HepG2 (cell line): ENCODE results near the gene NPHP1. TPM values are rescaled to one million over a fixed set of nuclear protein-coding genes. Genes with fewer than 3 reads are reported as not detected.

Source experiments
- ATAC-seq: fragments of 200-7000 bp; cut with Tn5 transposase; 3 replicates; pipeline ENCODE4 v1.9.1; 2020; ENCODE audit warnings: mild to moderate bottlenecking, moderate library complexity
- BruUV-seq: library from RNA; stranded (reverse); fragments of 400-500 nt; replicated peaks from 2 replicates; lab custom pipeline; 2021; lab: Mats Ljungman, UMichigan
- CTCF ChIA-PET: fragments of 300-600 bp; formaldehyde crosslinking; extraction: SDS; loops from one replicate; lab custom pipeline; 2021; ENCODE audit warnings: low total read pairs, inconsistent platforms, low intra/inter-chr PET ratio; lab: Yijun Ruan, JAX
- POLR2A ChIA-PET: fragments of 350-600 bp; sonication (Branson Sonifier 250); formaldehyde crosslinking; loops from one replicate; lab custom pipeline; 2020; ENCODE audit warnings: antibody characterized with exemption, inconsistent platforms; lab: Yijun Ruan, JAX
- DNase-seq: peaks from one replicate; pipeline ENCODE4 v3.0.0-alpha.2; 2015; ENCODE audit warnings: low spot score
- FAIRE-seq: peaks from 3 replicates; lab custom pipeline; 2011; peaks lifted over from hg19 to GRCh38; lab: Jason Lieb, UNC
- H2AFZ ChIP-seq: one replicate; pipeline ENCODE4 v1.6.1; 2011; ENCODE audit warnings: low read length, inconsistent platforms
- H3K27ac ChIP-seq: fragments of 300-600 bp; 3 replicates; pipeline ENCODE4 v1.8.0; 2011; ENCODE audit warnings: mixed run types, mild to moderate bottlenecking, mixed read lengths, low read length, inconsistent platforms; ENCODE audit not compliant: insufficient read depth; ENCODE audit errors: extremely low read length
- H3K27me3 ChIP-seq, 2 experiments: fragments of 200-600 bp in 1 of 2; 2 replicates in 1 of 2; 3 replicates in 1 of 2; pipeline versions ENCODE4 v1.6.0 to v1.8.0; 2011; ENCODE audit warnings: low read length in 2 of 2, mild to moderate bottlenecking in 2 of 2, moderate library complexity in 2 of 2, inconsistent platforms in 1 of 2; ENCODE audit not compliant: insufficient read depth in 2 of 2, control insufficient read depth in 1 of 2
- H3K36me3 ChIP-seq, 2 experiments: fragments of 200-600 bp in 1 of 2; replicated peaks in 1 of 2; 2 replicates in 1 of 2; 3 replicates in 1 of 2; pipeline versions ENCODE4 v1.5.1 to v1.8.0; 2011; ENCODE audit warnings: low read length in 2 of 2, inconsistent platforms in 1 of 2; ENCODE audit not compliant: insufficient read depth in 2 of 2, control insufficient read depth in 1 of 2
- H3K4me1 ChIP-seq: 2 replicates; pipeline ENCODE4 v1.5.1; 2012; ENCODE audit warnings: low read length, inconsistent platforms; ENCODE audit not compliant: insufficient read depth
- H3K4me2 ChIP-seq: 2 replicates; pipeline ENCODE4 v1.6.0; 2011; ENCODE audit warnings: low read depth, low read length, inconsistent platforms
- H3K4me3 ChIP-seq, 3 experiments: fragments of 200-600 bp in 1 of 3; sonication (generic), shearing (Covaris generic) in 1 of 3; replicated peaks in 1 of 3; 2 replicates each; pipeline ENCODE4 v1.5.1; 2011 to 2016; ENCODE audit warnings: low read length in 3 of 3, inconsistent platforms in 2 of 3, low read depth in 2 of 3, mild to moderate bottlenecking in 2 of 3, control low read depth in 1 of 3, mixed read lengths in 1 of 3; ENCODE audit not compliant: insufficient read depth in 1 of 3
- H3K79me2 ChIP-seq: one replicate; pipeline ENCODE4 v1.6.1; 2011; ENCODE audit warnings: low read length, inconsistent platforms; ENCODE audit not compliant: insufficient read depth
- H3K9ac ChIP-seq: 2 replicates; pipeline ENCODE4 v1.6.0; 2011; ENCODE audit warnings: mild to moderate bottlenecking, low read depth, low read length, inconsistent platforms; ENCODE audit not compliant: insufficient read depth
- H3K9me3 ChIP-seq: 2 replicates; pipeline ENCODE4 v1.5.1; 2012; ENCODE audit warnings: mild to moderate bottlenecking, low read length
- H4K20me1 ChIP-seq: 2 replicates; pipeline ENCODE4 v1.6.0; 2011; ENCODE audit warnings: inconsistent platforms, mild to moderate bottlenecking, low read length, moderate library complexity; ENCODE audit not compliant: insufficient read depth
- MAFF ChIP-seq: IDR thresholded peaks from 2 replicates; pipeline ENCODE4 v1.6.1; 2011; ENCODE audit warnings: low read depth, low read length, improper control_type of control experiment
- MAFK ChIP-seq, 2 experiments: IDR thresholded peaks in 1 of 2; conservative IDR thresholded peaks in 1 of 2; 2 replicates each; pipeline ENCODE4 v1.6.1; 2011; ENCODE audit warnings: improper control_type of control experiment in 2 of 2, low read length in 2 of 2
- PITX1 ChIP-seq: sonication (generic); formaldehyde crosslinking; IDR thresholded peaks from 2 replicates; pipeline ENCODE4 v1.5.1; 2020; ENCODE audit warnings: mild to moderate bottlenecking, missing genetic modification reagents
- RFX3 ChIP-seq: IDR thresholded peaks from 2 replicates; pipeline ENCODE4 v1.6.1; 2016; ENCODE audit warnings: missing biosample characterization, missing genetic modification reagents
- ZKSCAN1 ChIP-seq: fragments of 150-350 bp; IDR thresholded peaks from 2 replicates; pipeline ENCODE4 v1.6.1; 2014; ENCODE audit warnings: low read length
- ZNF33B ChIP-seq: sonication (generic); formaldehyde crosslinking; IDR thresholded peaks from 2 replicates; pipeline ENCODE4 v1.5.1; 2020; ENCODE audit warnings: mild to moderate bottlenecking, missing genetic modification reagents
- ZNF781 ChIP-seq: sonication (generic); formaldehyde crosslinking; IDR thresholded peaks from 2 replicates; pipeline ENCODE4 v1.5.1; 2020; ENCODE audit warnings: borderline replicate concordance, mild to moderate bottlenecking, missing genetic modification reagents; ENCODE audit errors: not compliant biosample characterization
- ZNF878 ChIP-seq: sonication (generic); formaldehyde crosslinking; IDR thresholded peaks from 2 replicates; pipeline ENCODE4 v1.8.1; 2023; ENCODE audit warnings: mild to moderate bottlenecking, missing genetic modification reagents, moderate library complexity
- WGBS: methylation state at CpG from one replicate; pipeline ENCODE4 v1.1.6; 2017; ENCODE audit warnings: low lambda C conversion rate; 5-methylcytosine and 5-hydroxymethylcytosine counted together
- in situ Hi-C: cut with HindIII; loops from 2 replicates; pipeline ENCODE4 v1.10.0; 2017; ENCODE audit warnings: low pct_unique_long_range_greater_than_20kb; ENCODE audit not compliant: extremely low pct_ligation_motif_present
- intact Hi-C: fragments of 100-400 bp; cut with micrococcal nuclease; formaldehyde crosslinking; loops from one replicate; pipeline ENCODE4 v1.10.0; 2022; ENCODE audit not compliant: unreplicated experiment
- polyA plus RNA-seq, 8 experiments: library from polyadenylated mRNA; depleted of rRNA in 3 of 8; stranded (reverse) in 7 of 8; unstranded in 1 of 8; fragments of >200 nt; fragmentation: Illumina TruSeq in 4 of 8; extraction: Trizol in 4 of 8; gene quantifications; 2 replicates each; pipeline versions ENCODE4 v1.2.1 to v1.2.3, GENCODE V29; 2011 to 2016; ENCODE audit warnings: low read depth in 4 of 8, missing spikeins in 1 of 8, mixed read lengths in 1 of 8; ENCODE audit not compliant: insufficient read depth in 1 of 8
- total RNA-seq, 5 experiments: library from RNA; depleted of rRNA; stranded (reverse); fragments of >200 nt; fragmentation: Illumina TruSeq; extraction: Trizol; gene quantifications; 2 replicates each; pipeline ENCODE4 v1.2.3, GENCODE V29; 2016; ENCODE audit warnings: low read depth in 1 of 5

The NPHP1 gene
- total and polyA plus RNA-seq, 2 of the 13 experiments (the other 11 are each of a cell fraction or from before 2014, with no cell fraction given), result 2.7 to 4.8 TPM

DNA sequence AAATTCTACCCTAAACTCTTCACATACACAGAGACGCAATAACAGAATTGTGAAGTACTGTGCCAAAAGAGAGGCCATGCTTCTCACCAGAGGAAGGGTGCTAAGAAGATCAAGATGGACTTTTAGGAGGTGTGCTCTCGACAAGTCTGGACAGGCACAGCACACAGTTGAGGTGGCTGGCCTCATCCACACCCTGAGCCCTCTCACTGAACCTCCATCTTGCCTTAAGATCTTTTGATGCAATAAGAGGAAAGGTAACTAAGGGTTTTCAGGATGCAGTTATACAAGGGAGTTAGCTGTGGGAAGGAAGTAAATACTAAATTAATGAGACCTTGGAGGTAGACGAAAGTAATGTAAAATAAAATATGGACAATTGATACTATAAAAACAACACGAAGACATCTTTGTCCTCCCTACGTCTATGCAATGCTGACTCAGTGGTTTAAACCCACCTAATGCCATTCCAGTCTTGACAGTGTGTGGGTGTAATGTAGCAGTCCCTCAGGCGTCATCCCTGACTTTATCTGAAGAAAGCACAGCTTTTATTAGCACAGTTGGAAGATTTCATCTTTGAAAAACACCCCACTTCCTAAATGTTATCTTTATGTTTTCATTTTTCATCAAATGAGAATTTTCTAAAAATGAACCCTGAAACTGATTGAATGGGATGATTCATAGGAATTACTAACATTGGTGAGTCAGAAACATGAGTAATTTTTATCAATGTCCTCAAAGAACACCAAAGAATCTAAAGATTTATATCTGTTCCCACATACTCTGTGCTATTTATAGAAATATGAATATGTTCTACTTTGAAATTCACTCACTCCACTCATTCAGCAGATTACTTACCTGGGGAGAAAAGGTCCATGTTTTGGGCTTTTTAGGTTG is 55.2 kb downstream of the NPHP1 start:
- H3K4me3 ChIP-seq, result no peak overlapping the region
- H3K9me3 ChIP-seq, result peaks cover 12% of the 10 kb centered on the region
- DNase-seq, result no peak
- in situ Hi-C loops (no loop called here), intact Hi-C loops (loop anchor here (5.0 kb wide), 1 partner anchor 632 kb away; no protein-coding TSS in a partner anchor)
- H3K9ac ChIP-seq, result no peak overlapping the region
- H3K27me3 ChIP-seq, result no peaks in the 10 kb centered on the region; a peak in 1 of 5 replicates
- no peak for TF ChIP-seq PITX1 (CRISPR knock-in tag)
- TF ChIP-seq ZNF781 (CRISPR knock-in tag), result no peak
- TF ChIP-seq ZNF878 (CRISPR knock-in tag), result no peak
- TF ChIP-seq ZKSCAN1, result no peak
- no peak for TF ChIP-seq RFX3 (CRISPR knock-in tag)
- no peak for TF ChIP-seq ZNF33B (CRISPR knock-in tag)
- peak; percentile 64 to 82 for TF ChIP-seq MAFK (conservative IDR thresholded peaks at IDR 0.05 in 1 of 2, IDR thresholded peaks at IDR 0.05 in 1 of 2; ENCODE audit: low read length in 2 of 2)
- TF ChIP-seq MAFF, result peak; percentile 61
- TF ChIP-seq, all 625 proteins: peak for 2
- FAIRE-seq, result no peak
- no peak overlapping the region for H3K4me2 ChIP-seq
- POLR2A ChIA-PET, result no interaction called here
- no peak overlapping the region for H3K27ac ChIP-seq
- WGBS, result 93% methylated on average over 6 of the region's 6 CpGs
- no peaks in the 10 kb centered on the region for H3K79me2 ChIP-seq
- no peak overlapping the region for H2AFZ ChIP-seq
- no peaks in the 10 kb centered on the region for H4K20me1 ChIP-seq
- CTCF ChIA-PET, result no interaction called here
- BruUV-seq, result no TSS peak
- H3K4me1 ChIP-seq, result peaks cover 29% of the 10 kb centered on the region
- H3K36me3 ChIP-seq, result no peaks in the 10 kb centered on the region
- ATAC-seq, result no peak
